ENCODE results near the gene TLN1.
A peak's percentile ranks its signal among the peaks of the same experiment; 100 is the strongest.

TLN1 gene

GRCh38 chr9:35682520-35683315 lies 49.3 kb downstream of the TLN1 start:
- no peak overlapping the region for H3K9ac ChIP-seq (ENCODE audit: low read length in 5 of 5)
- no peak overlapping the region for H3K4me3 ChIP-seq (ENCODE audit: low read depth in 1 of 5, low read length in 5 of 5)
- peaks cover 0 to 43% (median 28%) of the 10 kb centered on the region in 5 donors for H3K36me3 ChIP-seq (ENCODE audit: control insufficient read depth in 5 of 5, insufficient read depth in 5 of 5, low read length in 5 of 5)
- H3K27ac ChIP-seq (ENCODE audit: low read depth, low read length) = no peak overlapping the region
- no peaks in the 10 kb centered on the region for H3K27me3 ChIP-seq (ENCODE audit: control insufficient read depth in 5 of 5, insufficient read depth in 4 of 5, low read length in 5 of 5)
- no peaks in the 10 kb centered on the region for H3K9me3 ChIP-seq (ENCODE audit: control insufficient read depth in 5 of 5, low read length in 5 of 5)
- peaks cover 0 to 3% (median 2%) of the 10 kb centered on the region in 5 donors for H3K4me1 ChIP-seq (ENCODE audit: control insufficient read depth in 5 of 5, insufficient read depth in 5 of 5, low read length in 5 of 5)

- H3K9ac ChIP-seq (ENCODE audit: low read length in 5 of 5) = no peak overlapping the region
- no peak overlapping the region for H3K27ac ChIP-seq (ENCODE audit: low read depth, low read length)
- H3K36me3 ChIP-seq (ENCODE audit: control insufficient read depth in 5 of 5, insufficient read depth in 5 of 5, low read length in 5 of 5) = peaks cover 0 to 43% (median 28%) of the 10 kb centered on the region in 5 donors
- no peaks in the 10 kb centered on the region for H3K27me3 ChIP-seq (ENCODE audit: control insufficient read depth in 5 of 5, insufficient read depth in 4 of 5, low read length in 5 of 5)
- no peak overlapping the region for H3K4me3 ChIP-seq (ENCODE audit: low read depth in 1 of 5, low read length in 5 of 5)
- H3K4me1 ChIP-seq (ENCODE audit: control insufficient read depth in 5 of 5, insufficient read depth in 5 of 5, low read length in 5 of 5) = peaks cover 0 to 3% (median 2%) of the 10 kb centered on the region in 5 donors
- no peaks in the 10 kb centered on the region for H3K9me3 ChIP-seq (ENCODE audit: control insufficient read depth in 5 of 5, low read length in 5 of 5)
Measured at GRCh38 chr9:35682051-35682450, 49.9 kb downstream of the TLN1 start.

GRCh38 chr9:35681341-35682002 lies 50.5 kb downstream of the TLN1 start:
- Histone ChIP-seq H3K9me3 (ENCODE audit: control insufficient read depth in 5 of 5, low read length in 5 of 5) (no peaks in the 10 kb centered on the region), H3K9ac (ENCODE audit: low read length in 5 of 5) (no peak overlapping the region), H3K27me3 (ENCODE audit: control insufficient read depth in 5 of 5, insufficient read depth in 4 of 5, low read length in 5 of 5) (peaks cover 0 to 2% (median 0%) of the 10 kb centered on the region in 5 donors), H3K4me1 (ENCODE audit: control insufficient read depth in 5 of 5, insufficient read depth in 5 of 5, low read length in 5 of 5) (peaks cover 0 to 3% (median 0%) of the 10 kb centered on the region in 5 donors), H3K36me3 (ENCODE audit: control insufficient read depth in 5 of 5, insufficient read depth in 5 of 5, low read length in 5 of 5) (peaks cover 0 to 43% (median 28%) of the 10 kb centered on the region in 5 donors), H3K4me3 (ENCODE audit: low read depth in 1 of 5, low read length in 5 of 5) (no peak overlapping the region), H3K27ac (ENCODE audit: low read depth, low read length) (no peak overlapping the region)

GRCh38 chr9:35680331-35681105 lies 51.5 kb downstream of the TLN1 start:
- Histone ChIP-seq H3K27me3 (ENCODE audit: control insufficient read depth in 5 of 5, insufficient read depth in 4 of 5, low read length in 5 of 5) (peaks cover 0 to 6% (median 0%) of the 10 kb centered on the region in 5 donors), H3K9ac (ENCODE audit: low read length in 5 of 5) (no peak overlapping the region), H3K9me3 (ENCODE audit: control insufficient read depth in 5 of 5, low read length in 5 of 5) (no peaks in the 10 kb centered on the region), H3K4me1 (ENCODE audit: control insufficient read depth in 5 of 5, insufficient read depth in 5 of 5, low read length in 5 of 5) (peaks cover 2 to 10% (median 8%) of the 10 kb centered on the region in 5 donors), H3K36me3 (ENCODE audit: control insufficient read depth in 5 of 5, insufficient read depth in 5 of 5, low read length in 5 of 5) (peaks cover 0 to 38% (median 28%) of the 10 kb centered on the region in 5 donors), H3K27ac (ENCODE audit: low read depth, low read length) (no peak overlapping the region), H3K4me3 (ENCODE audit: low read depth in 1 of 5, low read length in 5 of 5) (no peak overlapping the region)

- peaks cover 2 to 13% (median 11%) of the 10 kb centered on the region in 5 donors for H3K4me1 ChIP-seq (ENCODE audit: control insufficient read depth in 5 of 5, insufficient read depth in 5 of 5, low read length in 5 of 5)
- H3K27me3 ChIP-seq (ENCODE audit: control insufficient read depth in 5 of 5, insufficient read depth in 4 of 5, low read length in 5 of 5) = peaks cover 0 to 6% (median 0%) of the 10 kb centered on the region in 5 donors
- H3K36me3 ChIP-seq (ENCODE audit: control insufficient read depth in 5 of 5, insufficient read depth in 5 of 5, low read length in 5 of 5) = peaks cover 0 to 31% (median 22%) of the 10 kb centered on the region in 5 donors
- no peak overlapping the region for H3K27ac ChIP-seq (ENCODE audit: low read depth, low read length)
- H3K9me3 ChIP-seq (ENCODE audit: control insufficient read depth in 5 of 5, low read length in 5 of 5) = no peaks in the 10 kb centered on the region
- H3K4me3 ChIP-seq (ENCODE audit: low read depth in 1 of 5, low read length in 5 of 5) = no peak overlapping the region
- H3K9ac ChIP-seq (ENCODE audit: low read length in 5 of 5) = no peak overlapping the region
Measured at GRCh38 chr9:35679766-35680330, 52.1 kb downstream of the TLN1 start.

- Histone ChIP-seq H3K27me3 (ENCODE audit: control insufficient read depth in 5 of 5, insufficient read depth in 4 of 5, low read length in 5 of 5) (peaks cover 0 to 6% (median 0%) of the 10 kb centered on the region in 5 donors), H3K27ac (ENCODE audit: low read depth, low read length) (no peak overlapping the region), H3K36me3 (ENCODE audit: control insufficient read depth in 5 of 5, insufficient read depth in 5 of 5, low read length in 5 of 5) (peaks cover 0 to 24% (median 18%) of the 10 kb centered on the region in 5 donors), H3K4me1 (ENCODE audit: control insufficient read depth in 5 of 5, insufficient read depth in 5 of 5, low read length in 5 of 5) (peaks cover 0 to 13% (median 11%) of the 10 kb centered on the region in 5 donors), H3K9me3 (ENCODE audit: control insufficient read depth in 5 of 5, low read length in 5 of 5) (no peaks in the 10 kb centered on the region), H3K4me3 (ENCODE audit: low read depth in 1 of 5, low read length in 5 of 5) (no peak overlapping the region), H3K9ac (ENCODE audit: low read length in 5 of 5) (no peak overlapping the region)
Measured at GRCh38 chr9:35679091-35679490, 52.9 kb downstream of the TLN1 start.

GRCh38 chr9:35675732-35676392 lies 56.1 kb downstream of the TLN1 start:
- peaks cover 0 to 6% (median 0%) of the 10 kb centered on the region in 5 donors for H3K27me3 ChIP-seq (ENCODE audit: control insufficient read depth in 5 of 5, insufficient read depth in 4 of 5, low read length in 5 of 5)

GRCh38 chr9:35675204-35675603 lies 56.8 kb downstream of the TLN1 start:
- Histone ChIP-seq H3K9ac (ENCODE audit: low read length in 5 of 5) (peak overlapping the region in 2 of 5 donors; percentile 59 to 70), H3K4me3 (ENCODE audit: low read depth in 1 of 5, low read length in 5 of 5) (peak overlapping the region in 3 of 5 donors; percentile 57 to 65 (median 64)), H3K36me3 (ENCODE audit: control insufficient read depth in 5 of 5, insufficient read depth in 5 of 5, low read length in 5 of 5) (no peaks in the 10 kb centered on the region), H3K27ac (ENCODE audit: low read depth, low read length) (no peak overlapping the region), H3K4me1 (ENCODE audit: control insufficient read depth in 5 of 5, insufficient read depth in 5 of 5, low read length in 5 of 5) (peaks cover 0 to 19% (median 17%) of the 10 kb centered on the region in 5 donors), H3K27me3 (ENCODE audit: control insufficient read depth in 5 of 5, insufficient read depth in 4 of 5, low read length in 5 of 5) (peaks cover 0 to 6% (median 0%) of the 10 kb centered on the region in 5 donors), H3K9me3 (ENCODE audit: control insufficient read depth in 5 of 5, low read length in 5 of 5) (no peaks in the 10 kb centered on the region)

More at GRCh38 chr9:35675732-35676392, 56.1 kb downstream of the TLN1 start:
- Histone ChIP-seq H3K9me3 (ENCODE audit: control insufficient read depth in 5 of 5, low read length in 5 of 5) (no peaks in the 10 kb centered on the region), H3K36me3 (ENCODE audit: control insufficient read depth in 5 of 5, insufficient read depth in 5 of 5, low read length in 5 of 5) (no peaks in the 10 kb centered on the region), H3K4me1 (ENCODE audit: control insufficient read depth in 5 of 5, insufficient read depth in 5 of 5, low read length in 5 of 5) (peaks cover 0 to 19% (median 17%) of the 10 kb centered on the region in 5 donors), H3K4me3 (ENCODE audit: low read depth in 1 of 5, low read length in 5 of 5) (peak overlapping the region in 4 of 5 donors; percentile 57 to 67 (median 64)), H3K9ac (ENCODE audit: low read length in 5 of 5) (peak overlapping the region in 2 of 5 donors; percentile 59 to 70), H3K27ac (ENCODE audit: low read depth, low read length) (no peak overlapping the region)

GRCh38 chr9:35674025-35674361 lies 58.0 kb downstream of the TLN1 start:
- H3K27me3 ChIP-seq (ENCODE audit: control insufficient read depth in 5 of 5, insufficient read depth in 4 of 5, low read length in 5 of 5) = peaks cover 0 to 6% (median 0%) of the 10 kb centered on the region in 5 donors
- no peaks in the 10 kb centered on the region for H3K9me3 ChIP-seq (ENCODE audit: control insufficient read depth in 5 of 5, low read length in 5 of 5)
- peaks cover 0 to 19% (median 17%) of the 10 kb centered on the region in 5 donors for H3K4me1 ChIP-seq (ENCODE audit: control insufficient read depth in 5 of 5, insufficient read depth in 5 of 5, low read length in 5 of 5)
- H3K27ac ChIP-seq (ENCODE audit: low read depth, low read length) = no peak overlapping the region
- H3K9ac ChIP-seq (ENCODE audit: low read length in 5 of 5) = no peak overlapping the region
- H3K36me3 ChIP-seq (ENCODE audit: control insufficient read depth in 5 of 5, insufficient read depth in 5 of 5, low read length in 5 of 5) = no peaks in the 10 kb centered on the region
- no peak overlapping the region for H3K4me3 ChIP-seq (ENCODE audit: low read depth in 1 of 5, low read length in 5 of 5)
